Smooth muscle cell of bladder (primary cell): Measurements from ENCODE around the gene BST2. TPM values are rescaled to one million over a fixed set of nuclear protein-coding genes. Genes with fewer than 3 reads are reported as not detected.

Experiments
- total RNA-seq: library from RNA; depleted of rRNA; stranded (reverse); fragments of >200 nt; gene quantifications from 2 replicates; pipeline ENCODE4 v1.2.3, GENCODE V29; 2014

BST2 gene, protein sequence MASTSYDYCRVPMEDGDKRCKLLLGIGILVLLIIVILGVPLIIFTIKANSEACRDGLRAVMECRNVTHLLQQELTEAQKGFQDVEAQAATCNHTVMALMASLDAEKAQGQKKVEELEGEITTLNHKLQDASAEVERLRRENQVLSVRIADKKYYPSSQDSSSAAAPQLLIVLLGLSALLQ
- total RNA-seq: 0.55 and 5.4 TPM in 2 replicates

DNA sequence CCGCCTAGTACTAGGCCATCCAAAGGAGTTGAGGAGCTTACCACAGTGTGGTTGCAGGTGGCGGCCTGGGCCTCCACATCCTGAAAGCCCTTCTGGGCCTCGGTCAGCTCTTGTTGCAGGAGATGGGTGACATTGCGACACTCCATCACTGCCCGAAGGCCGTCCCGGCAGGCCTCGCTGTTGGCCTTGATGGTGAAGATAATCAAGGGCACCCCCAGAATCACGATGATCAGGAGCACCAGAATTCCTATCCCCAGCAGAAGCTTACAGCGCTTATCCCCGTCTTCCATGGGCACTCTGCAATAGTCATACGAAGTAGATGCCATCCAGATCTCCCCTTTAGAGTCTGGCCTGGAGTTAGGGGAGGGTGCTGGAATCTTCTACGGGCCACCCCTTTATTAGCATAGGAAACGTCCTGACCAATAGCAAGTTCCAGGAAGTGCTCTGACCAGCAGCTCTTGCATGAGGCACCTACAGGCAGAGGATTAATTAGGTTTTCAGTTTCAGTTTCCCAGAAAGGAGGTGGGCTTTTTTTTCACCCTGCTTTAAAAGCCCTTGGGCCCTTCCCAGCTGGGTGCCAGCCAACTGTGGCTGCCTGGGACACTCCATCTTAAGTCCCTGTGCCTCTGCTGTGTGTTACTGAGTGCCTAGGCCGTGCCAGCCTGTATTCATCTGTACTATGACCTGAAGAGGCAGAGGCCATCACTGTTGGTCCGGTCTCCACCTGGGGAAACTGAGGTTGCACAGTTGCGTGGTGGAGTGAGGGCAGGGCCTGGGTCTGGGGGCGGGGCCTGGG is at the start of gene BST2:
Gene BST2 (minus strand): TSS at position 381 of the 796 bp plus-strand sequence. CDS start 55 bp downstream, at position 326.

GRCh38 chr19:17448131-17448967 is 42.9 kb upstream of the BST2 start, which contains the start of gene TMEM221:
Gene TMEM221 (minus strand): TSS chr19:17448668. CDS start chr19:17448462, 206 bp downstream.

GRCh38 chr19:17419621-17420474 is 14.4 kb upstream of the BST2 start, which contains the start of gene MVB12A:
Gene MVB12A (plus strand): TSS chr19:17420047. CDS start chr19:17420136, 89 bp downstream.

DNA sequence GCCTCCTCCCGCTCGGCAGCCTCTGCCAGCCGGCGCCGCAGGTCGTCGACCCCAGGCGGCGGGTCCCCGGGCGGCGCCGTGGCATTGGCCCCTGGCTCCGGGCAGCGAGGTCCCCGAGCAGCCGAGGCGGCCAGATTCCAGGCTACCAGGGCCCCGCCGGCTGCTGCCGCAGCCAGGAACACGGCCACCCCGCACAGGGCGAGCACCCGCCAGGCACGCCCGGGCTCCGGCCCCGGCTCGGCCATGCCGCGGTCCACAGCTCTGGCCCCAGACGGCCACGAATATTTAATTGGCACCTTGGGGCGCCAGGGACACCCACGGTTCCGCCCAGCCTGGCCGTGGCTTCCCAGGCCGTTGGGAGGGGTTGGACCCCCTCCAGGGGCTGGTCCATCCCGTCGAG is 11.5 kb downstream of the BST2 start, which contains the start of gene CCDC194:
Gene CCDC194 (minus strand): TSS at position 283 of the 400 bp plus-strand sequence. CDS start 38 bp downstream, at position 245.

DNA sequence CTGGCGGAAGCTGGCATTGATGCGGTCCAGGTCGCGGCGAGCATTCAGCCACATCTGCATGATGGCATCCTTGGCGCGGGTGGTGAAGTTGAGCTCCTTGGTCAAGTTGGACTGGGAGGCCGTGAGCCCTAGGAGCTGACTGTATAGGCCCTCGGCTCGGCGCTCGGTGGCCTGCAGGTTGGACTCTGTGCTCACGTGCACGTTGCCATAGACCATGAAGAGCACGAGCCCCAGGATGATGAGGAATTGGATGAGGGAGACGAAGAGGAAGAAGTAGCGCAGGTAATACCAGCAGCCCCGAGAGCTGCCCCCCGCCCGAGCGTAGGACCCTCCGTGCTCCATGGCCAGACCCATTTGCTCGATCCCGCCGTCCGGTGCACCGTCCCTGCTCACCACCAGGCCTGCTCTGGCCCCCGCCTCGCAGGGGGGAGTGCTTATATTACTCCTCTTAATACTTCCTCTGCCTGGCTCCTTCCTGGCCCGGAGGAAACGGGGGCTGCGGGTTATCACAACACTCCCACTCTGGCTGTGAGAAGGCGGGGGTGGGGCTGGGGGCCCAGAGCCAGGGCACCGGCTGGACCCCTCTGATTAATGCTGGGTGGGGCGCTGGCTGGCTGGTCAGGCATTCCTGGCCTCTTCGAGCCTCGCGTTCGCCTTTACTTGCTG is 28.4 kb downstream of the BST2 start, which contains the start of gene PLVAP:
Gene PLVAP (minus strand): TSS at position 408 of the 666 bp plus-strand sequence. CDS start 54 bp downstream, at position 354.

Other genes starting within 250 kb of the BST2 start
- gene USE1, start 190.3 kb downstream of the BST2 start, total RNA-seq: 23.8 and 33.3 TPM in 2 replicates
- gene OCEL1, start 179.4 kb downstream of the BST2 start, total RNA-seq: 1.4 and 2.4 TPM in 2 replicates
- 27.9 and 37.6 TPM in 2 replicates for gene NR2F6, start 159.7 kb downstream of the BST2 start, total RNA-seq
- gene USHBP1, start 140.9 kb downstream of the BST2 start, total RNA-seq: not detected in 2 replicates
- gene BABAM1, start 138.2 kb downstream of the BST2 start, total RNA-seq: 86.8 and 89.7 TPM in 2 replicates
- gene ANKLE1, start 123.7 kb downstream of the BST2 start, total RNA-seq: 0.14 and 0.18 TPM in 2 replicates
- 8.7 and 11.6 TPM in 2 replicates for gene ABHD8, start 102.2 kb downstream of the BST2 start, total RNA-seq
- 13.5 and 33.7 TPM in 2 replicates for gene MRPL34, start 99.8 kb downstream of the BST2 start, total RNA-seq
- 17.5 and 24.2 TPM in 2 replicates for gene DDA1, start 96.1 kb downstream of the BST2 start, total RNA-seq
- 1.6 and 3.0 TPM in 2 replicates for gene ANO8, start 70.8 kb downstream of the BST2 start, total RNA-seq
- 5.8 and 11.5 TPM in 2 replicates for gene GTPBP3, start 68.1 kb downstream of the BST2 start, total RNA-seq
- gene PLVAP, start 28.3 kb downstream of the BST2 start, total RNA-seq: 0.65 TPM in 1 of 2 replicates, not detected in the other
- not detected in 2 replicates for gene CCDC194, start 11.4 kb downstream of the BST2 start, total RNA-seq
- 25.1 and 28.2 TPM in 2 replicates for gene MVB12A, start 14.4 kb upstream of the BST2 start, total RNA-seq
- under 0.01 and 0.14 TPM in 2 replicates for gene TMEM221, start 43.0 kb upstream of the BST2 start, total RNA-seq
- not detected in 2 replicates for gene NXNL1, start 55.3 kb upstream of the BST2 start, total RNA-seq
- 14.9 and 20.4 TPM in 2 replicates for gene SLC27A1, start 64.9 kb upstream of the BST2 start, total RNA-seq
- 49.4 and 58.5 TPM in 2 replicates for gene PGLS, start 106.0 kb upstream of the BST2 start, total RNA-seq
- 93.2 and 113 TPM in 2 replicates for gene COLGALT1, start 150.0 kb upstream of the BST2 start, total RNA-seq